MM.1S (cell line): ENCODE results near the gene HYPK.

Source experiments
- EZH2phosphoT487 ChIP-seq: fragments of 300-600 bp; sonication (generic); IDR thresholded peaks from 2 replicates; pipeline ENCODE4 v1.6.1; 2018; ENCODE audit warnings: antibody characterized with exemption, low read length
- TF ChIP-seq, protein P1 (sequence below): fragments of 300-600 bp; sonication (generic); IDR thresholded peaks from 2 replicates; pipeline ENCODE4 v1.5.1; 2016; ENCODE audit warnings: antibody characterized with exemption, low read length, mixed read lengths

DNA sequence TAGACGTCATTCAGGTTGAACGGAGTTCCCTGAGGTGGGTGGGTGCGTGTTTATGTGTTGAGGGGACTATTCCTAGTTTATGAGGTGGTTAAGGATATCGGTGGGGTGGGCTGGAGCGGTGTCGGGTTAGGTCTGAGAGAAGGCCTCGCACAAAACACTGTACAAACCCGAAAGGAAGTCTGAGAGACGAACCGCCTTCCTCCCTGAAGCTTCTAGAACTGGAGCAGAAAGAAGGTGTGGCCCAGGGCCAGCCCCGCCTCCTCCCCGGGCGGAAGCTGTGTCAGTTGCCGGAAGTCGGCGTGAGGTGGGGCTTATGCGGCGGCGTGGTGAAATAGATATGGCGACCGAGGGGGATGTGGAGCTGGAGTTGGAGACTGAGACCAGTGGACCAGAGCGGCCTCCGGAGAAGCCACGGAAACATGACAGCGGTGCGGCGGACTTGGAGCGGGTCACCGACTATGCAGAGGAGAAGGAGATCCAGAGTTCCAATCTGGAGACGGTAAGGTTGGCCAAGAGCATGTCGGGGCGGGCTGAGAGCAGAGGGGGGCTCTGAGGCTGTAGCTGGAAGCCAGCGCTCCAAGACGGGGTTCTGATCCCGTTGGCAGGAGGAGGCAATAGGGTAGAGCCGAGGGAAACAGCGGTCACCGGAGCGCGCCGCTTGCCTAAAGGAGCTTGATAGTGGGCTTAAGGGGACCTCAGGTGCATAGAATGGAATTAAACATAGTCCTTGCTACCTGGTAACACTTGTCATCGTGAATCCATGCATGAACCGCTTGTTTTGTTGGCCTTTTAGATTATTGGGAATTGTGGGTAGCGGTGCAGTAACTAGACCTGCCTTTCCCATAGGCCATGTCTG, at the start of gene HYPK:
- TF ChIP-seq, protein P1, sequence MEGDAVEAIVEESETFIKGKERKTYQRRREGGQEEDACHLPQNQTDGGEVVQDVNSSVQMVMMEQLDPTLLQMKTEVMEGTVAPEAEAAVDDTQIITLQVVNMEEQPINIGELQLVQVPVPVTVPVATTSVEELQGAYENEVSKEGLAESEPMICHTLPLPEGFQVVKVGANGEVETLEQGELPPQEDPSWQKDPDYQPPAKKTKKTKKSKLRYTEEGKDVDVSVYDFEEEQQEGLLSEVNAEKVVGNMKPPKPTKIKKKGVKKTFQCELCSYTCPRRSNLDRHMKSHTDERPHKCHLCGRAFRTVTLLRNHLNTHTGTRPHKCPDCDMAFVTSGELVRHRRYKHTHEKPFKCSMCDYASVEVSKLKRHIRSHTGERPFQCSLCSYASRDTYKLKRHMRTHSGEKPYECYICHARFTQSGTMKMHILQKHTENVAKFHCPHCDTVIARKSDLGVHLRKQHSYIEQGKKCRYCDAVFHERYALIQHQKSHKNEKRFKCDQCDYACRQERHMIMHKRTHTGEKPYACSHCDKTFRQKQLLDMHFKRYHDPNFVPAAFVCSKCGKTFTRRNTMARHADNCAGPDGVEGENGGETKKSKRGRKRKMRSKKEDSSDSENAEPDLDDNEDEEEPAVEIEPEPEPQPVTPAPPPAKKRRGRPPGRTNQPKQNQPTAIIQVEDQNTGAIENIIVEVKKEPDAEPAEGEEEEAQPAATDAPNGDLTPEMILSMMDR: no peak
- no peak for TF ChIP-seq EZH2phosphoT487
